Measurements from ENCODE around the gene TFF1.

TFF1 gene

DNA sequence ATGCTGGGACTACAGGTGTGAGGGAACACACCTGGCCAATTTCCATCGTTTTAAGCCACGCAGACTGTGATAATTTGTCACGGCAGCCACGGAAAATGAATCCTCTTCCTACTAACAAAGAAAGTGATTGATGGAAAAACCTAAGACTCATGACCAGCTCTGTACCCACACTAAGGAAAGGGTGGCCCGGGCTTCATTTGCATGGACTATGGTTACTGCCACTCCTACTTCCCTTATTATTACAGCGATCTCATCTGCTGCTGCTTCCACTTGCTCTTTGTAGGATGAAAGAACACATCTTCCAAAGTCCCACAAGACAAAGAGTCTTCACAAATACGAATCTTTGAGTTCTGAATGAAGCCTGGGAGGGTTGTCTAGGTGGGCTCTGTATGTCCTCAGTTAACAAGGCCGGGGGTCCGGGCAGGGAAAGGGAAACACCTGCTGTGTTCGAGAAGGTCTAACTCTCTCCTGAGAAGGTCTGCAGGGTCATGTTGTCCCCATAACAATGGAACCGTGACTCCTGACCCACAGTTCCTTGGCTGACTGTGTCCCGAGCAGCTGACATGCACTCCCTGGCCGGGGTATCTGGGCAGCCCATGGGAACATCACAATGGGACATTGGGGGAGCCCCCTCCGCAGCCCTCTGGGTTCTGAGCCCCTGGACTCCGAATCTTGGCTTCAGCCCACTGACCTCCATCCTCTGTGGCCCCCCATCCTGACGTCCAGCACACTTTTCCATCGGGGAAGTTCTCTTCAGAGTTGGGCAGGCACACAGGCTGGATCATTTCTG, 13.3 kb upstream of the TFF1 start:
- no peak for DNase-seq

DNA sequence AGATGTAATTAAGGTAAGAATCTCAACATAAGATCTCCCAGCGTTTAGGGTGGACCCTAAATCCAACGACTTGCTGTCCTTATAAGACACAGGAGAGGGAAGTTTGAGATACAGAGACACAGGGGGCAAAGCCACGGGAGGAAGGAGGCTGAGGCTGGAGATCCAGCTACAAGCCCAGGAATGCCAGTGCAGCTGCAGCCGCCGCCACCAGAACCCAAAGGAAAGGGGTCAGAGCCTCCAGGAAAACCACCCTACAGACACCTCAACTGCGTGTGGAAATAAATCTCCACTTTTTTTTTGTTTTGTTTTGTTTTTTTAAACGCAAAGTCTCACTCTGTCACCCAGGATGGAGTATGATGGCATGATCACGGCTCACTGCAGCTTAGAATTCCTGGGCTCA, 12.1 kb upstream of the TFF1 start:
- no peak for DNase-seq

DNA sequence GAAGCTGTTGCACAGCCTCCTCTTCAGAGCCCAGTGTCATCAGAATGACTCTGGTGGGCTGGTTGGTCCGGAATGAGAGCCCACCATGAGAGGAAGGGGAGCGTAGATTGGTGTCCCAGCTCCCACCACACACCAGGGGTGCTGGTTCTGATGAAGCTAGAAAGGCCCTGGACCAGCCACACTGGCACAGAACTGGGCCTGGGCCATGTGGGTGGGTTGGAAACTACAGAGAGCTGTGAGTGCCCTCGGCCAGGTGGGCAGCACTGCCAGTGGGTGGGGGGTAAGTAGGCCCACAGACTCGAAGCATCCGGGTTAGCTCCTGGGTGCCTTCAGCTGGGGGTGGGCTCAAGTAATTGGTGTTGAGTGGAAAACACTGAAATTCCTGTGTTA, 11.6 kb upstream of the TFF1 start:
- DNase-seq: no peak

DNA sequence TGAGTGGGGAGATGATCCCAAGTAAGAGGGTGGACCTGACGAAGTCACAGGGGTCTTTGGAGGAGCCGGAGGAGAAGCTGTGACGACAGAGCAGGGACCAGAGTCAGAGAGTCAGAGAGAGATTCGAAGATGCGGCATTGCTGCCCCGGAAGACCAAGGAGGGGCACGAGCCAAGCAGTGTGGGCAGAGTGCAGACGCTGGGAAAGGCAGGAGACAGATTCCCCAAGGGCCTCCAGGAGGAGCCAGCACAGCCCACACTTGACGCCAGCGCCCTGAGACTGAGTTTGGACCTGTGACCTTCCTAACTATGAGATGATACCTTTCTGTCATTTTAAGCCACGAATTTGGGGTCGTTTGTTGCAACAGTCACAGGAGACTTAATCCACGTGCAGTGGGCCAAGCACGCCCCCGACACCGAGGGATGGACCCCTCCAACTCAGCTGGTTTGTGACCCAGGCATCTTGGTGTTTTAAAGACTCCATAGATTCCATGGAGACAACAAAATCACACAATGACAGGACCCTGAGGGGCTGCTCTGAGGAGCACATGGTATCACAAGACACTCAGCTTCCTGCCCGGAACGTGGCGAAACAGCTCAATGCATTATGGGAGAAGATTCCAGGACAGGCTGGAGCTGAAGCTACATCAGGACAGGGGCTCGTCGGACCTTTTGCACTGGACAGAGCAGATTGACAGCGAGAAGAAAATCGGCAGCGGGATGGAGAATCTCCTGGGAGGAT, 11.0 kb upstream of the TFF1 start:
- DNase-seq: no peak

DNA sequence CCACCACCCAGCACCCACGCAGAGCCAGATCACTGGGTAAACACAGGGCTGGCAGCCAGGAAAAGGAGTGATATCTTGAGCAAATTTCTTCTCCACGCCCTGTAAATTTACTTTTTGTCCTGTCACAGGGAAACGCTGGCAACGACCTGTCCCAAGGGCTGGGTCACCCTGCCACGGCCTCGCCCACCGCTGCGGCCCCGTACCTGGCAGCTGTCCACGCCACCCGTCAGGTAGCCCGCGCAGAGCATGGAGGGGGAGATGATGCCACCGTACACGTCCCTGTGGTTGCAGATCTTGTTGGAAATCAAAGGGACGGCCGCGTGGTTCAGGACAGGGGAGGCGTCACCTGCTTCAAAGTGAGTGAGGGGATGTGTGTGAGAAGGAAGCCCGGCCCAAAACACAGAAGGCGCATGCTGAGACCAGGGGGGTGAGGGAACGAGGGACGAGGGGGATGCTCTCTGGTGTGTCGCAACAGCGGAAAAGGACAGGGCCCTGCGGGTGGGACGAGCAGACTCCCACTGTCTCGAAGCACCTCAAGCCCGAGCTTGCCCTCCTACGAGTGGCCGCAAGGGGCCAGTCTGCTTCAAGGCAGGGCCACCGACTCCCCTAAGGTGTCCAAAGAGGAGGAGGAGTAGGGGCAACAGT, 10.1 kb upstream of the TFF1 start:
- DNase-seq: no peak

DNA sequence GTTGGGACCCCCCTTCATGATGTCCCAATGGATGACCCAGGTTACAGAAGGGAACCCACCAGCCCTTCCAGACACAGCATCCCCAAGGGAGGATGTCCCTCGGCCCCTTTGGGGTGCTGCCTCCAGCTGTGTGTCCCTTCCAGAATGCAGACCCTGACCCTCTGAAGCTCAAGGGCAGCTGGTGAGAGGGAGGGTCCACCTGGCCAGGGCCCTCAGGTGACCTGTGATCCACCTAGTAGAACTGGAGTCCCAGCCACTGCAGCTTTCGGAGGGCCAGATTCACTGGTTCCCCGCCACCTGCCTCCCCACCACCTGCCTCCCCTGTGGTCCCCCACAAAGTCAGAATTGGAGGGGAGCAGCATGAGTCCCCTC, 9.6 kb upstream of the TFF1 start:
- no peak for DNase-seq

DNA sequence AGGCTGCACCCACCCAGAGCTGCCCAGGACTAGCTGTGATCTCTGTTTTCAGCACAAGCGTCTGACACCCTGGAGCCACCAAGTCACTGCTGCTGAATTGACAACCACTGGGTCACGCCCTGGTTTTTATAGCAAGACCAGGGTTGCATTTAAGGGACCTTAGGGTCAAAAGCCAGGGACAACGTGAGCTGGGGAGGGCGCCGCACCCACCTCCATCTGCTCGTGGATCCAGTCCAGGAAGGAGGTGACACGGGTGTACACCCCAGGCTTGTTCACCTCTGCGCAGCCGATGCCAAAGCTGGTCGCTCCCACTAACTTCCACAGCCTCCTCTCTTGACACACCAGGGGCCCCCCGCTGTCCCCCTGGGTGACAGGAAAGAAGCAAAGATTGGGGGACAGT, 9.2 kb upstream of the TFF1 start:
- no peak for DNase-seq

DNA sequence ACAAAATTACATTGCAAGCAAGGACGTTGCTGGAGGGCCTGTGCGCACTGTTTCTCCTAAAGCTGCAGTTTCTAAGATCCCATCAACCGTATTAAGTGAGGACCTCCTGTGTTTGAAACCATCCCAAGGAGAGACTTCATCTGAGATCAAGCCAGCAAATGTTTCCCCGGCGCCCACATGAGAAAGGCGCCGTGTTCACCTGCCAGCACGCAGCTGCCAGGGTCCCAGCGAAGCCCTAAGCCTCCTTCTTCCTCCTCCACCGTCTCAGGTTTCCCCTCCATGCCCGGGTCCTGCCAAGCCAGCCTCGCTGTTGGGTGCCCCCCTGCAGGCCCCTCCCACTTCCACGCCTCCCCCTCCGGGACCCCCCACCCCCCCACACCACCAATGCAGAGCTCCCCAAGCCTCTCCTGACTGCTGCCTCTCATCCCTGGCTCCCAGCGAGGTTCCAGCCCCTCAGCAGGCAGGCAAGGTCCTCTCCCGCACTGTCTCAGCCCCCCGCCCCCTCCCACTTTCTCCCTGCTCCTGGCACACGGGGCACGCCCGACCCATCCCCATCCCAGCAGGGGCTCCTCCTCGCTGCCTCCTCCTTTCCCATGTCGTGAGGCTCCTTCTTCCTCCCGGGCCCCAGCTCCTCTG, 8.6 kb upstream of the TFF1 start:
- no peak for DNase-seq

DNA sequence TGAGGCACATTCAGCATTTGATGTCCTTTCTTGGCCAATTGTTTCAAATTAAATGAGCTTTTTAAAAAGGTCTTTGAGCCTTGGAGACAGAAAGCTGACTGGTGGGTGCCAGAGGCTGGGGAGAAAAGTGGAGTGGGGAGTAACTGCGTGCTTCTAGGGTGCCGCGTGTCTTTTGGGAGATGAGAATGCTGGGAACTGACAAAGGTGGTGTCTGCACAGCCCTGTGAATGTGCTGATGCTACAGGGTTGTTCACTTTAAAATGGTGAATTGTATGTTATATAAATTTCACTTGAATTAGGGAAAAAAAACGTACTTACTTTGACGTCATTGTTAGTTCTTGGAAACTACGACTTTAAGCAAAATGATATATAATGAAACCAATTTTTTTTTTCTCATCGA, 8.1 kb upstream of the TFF1 start:
- DNase-seq: no peak

DNA sequence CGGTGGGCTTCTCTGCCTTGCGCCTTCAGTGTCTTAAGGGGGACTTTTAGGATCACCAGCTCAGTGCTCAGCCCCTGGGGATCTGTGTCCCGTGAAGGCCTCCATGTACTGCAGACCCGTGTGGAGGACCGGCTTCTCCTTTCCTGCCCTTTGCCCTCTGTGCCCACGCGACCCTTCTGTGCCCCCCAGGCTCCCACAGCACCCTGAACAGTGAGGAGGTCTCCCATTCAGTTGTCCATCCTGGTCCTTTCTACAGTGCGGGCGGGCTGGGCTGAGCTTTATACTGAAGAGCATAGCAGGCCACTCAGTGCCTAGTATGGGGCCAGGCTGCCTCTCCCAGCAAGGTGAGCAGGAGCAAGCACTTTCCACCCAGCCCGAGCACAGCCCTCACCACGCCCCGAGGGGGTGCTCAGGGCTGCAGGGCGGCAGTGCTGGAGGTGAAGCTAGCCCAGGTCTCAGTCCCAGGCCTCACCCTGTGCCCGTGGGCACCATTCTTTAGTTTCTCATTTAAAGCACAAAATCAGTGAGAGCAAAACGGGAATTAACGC, 7.6 kb upstream of the TFF1 start:
- no peak for DNase-seq

DNA sequence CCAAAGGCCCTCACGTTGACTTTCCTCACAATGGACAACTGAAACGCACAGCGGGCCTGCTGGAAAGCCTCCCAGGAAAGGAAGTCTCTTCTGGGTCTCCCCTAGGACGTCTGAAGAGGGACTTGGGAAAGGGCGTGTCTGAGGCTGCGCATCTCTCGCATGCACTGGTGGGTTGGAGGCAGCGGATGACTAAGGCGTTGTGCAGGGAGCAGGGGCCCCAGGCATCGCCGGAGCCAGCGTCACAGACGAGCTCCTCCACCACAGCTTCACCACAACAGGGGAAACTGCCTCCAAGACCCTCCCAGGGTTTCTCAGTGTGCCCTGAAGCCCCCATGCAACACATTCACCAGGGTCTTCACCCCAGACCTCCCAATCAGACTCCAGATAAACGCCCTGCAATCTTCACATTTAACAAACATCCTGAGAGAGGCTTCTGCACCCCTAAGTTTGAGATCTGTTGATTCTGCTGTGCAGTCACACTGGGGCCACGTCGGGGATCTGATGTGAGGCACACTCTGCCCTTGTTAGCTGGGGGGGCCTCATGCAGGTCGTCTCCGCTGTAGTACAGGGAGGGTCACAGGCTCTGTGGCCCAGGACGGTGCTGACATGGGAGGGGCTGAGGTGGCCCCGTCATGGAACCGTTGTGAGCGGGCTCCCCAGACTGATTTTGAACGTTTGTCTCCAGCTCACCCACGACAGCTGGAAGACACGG, 7.0 kb upstream of the TFF1 start:
- no peak for DNase-seq

DNA sequence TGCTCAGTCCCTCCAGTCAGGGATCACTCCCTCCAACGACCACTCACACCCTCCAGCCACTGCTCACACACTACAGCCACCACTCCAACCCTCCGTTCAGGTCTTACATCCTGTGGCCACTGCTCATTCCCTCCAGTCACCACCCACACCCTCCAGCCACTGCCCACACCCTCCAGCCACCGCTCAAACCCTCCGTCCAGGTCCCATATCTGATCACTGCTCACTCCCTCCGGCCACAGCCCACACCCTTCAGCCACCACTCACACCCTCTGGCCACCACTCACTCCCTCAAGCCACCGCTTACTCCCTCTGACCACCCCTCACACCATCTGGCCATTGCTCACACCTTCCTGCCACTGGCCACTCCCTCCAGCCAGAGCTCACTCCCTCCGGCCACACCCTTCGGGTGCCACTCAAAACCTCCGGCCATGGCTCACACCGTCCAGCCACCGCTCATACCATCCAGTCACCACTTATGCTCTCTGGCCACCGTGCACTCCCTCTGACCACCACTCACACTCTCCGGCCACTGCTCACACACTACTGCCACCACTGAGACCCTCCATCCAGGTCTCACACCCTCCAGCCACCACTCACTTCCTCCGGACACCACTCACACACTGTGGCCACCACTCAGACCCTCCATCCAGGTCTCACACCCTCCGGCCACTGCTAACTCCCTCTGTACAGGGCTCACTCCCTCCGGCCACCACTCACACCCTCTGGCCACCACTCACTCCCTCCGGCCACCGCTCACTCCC, 4.7 kb upstream of the TFF1 start:
- no peak for DNase-seq

DNA sequence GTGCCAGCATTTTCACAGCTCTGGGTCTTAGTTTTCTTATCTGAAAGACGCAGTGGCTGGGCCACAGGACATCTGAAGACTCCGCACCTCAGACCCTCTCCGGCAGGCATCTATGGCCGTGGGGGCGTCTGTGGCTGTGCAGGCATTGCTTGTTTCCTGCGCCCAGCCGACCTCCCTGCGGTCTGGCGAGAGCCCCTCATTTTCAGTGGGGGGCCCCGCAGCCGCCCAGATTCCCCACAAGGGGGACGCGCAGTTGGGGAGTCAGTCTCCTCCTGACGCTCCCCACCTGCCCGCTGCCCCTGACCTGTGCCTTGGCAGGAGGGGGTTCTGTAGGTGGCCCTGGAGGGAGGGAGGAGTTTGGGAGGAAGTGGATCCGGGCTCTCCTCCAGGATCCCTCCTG, 3.5 kb upstream of the TFF1 start:
- DNase-seq: no peak

DNA sequence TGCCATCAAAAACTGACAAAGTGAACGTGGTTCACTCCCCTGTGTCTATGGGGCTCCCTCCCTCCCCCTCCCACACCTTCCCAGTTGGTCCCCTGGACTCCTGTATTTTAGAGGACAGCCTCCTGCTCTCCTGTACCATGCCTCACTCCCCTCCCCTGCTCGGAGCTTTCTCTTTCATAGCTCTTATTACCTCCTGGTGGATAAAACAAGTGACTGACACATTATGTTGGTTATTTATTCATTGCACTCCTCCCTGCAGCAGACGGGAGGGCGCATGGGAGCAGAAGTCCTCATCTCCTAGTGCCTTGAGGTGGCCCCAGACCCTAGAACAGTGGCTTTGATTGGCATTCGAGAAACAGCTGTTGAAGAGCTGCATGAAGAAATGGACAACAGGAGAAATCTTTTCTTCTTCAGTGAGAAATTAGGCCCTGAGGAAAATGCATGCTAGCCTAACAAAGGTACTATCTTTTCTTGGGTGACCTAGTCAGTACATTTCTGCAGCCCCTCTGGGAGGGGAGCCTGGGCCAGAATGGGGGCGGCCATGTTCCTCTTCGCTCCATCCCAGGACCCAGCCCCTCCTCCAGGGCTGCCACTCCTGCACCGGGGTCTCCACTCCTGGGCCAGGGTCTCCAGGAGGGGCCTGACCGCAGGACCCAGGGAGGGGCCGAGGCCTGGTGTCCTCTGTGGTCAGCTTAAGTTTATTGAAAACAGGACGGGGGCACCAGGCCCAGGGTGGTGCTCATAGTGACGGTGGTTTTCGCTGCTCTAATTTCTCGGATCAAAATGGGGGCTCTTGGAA, 1.2 kb upstream of the TFF1 start:
- DNase-seq: no peak

DNA sequence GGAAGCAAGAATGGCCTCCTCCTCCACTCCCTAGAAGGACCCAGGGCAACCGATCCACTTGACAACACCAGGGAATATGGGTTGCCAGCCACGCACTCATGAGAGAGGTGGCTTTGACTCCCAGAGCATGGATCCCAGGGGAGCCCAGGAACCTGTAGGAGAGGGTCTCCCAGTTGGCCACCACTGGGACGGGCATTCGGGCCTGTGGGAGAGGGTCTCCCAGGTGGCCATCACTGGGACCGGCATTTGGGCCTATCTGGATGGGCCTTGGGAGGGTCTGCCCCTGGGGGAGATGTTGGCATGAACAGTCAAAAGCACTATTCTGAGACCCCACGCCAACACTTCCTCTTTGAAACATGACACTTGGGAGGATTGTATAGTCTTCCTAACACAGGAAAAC, 565 bp downstream of the TFF1 start:
- no peak for DNase-seq

DNA sequence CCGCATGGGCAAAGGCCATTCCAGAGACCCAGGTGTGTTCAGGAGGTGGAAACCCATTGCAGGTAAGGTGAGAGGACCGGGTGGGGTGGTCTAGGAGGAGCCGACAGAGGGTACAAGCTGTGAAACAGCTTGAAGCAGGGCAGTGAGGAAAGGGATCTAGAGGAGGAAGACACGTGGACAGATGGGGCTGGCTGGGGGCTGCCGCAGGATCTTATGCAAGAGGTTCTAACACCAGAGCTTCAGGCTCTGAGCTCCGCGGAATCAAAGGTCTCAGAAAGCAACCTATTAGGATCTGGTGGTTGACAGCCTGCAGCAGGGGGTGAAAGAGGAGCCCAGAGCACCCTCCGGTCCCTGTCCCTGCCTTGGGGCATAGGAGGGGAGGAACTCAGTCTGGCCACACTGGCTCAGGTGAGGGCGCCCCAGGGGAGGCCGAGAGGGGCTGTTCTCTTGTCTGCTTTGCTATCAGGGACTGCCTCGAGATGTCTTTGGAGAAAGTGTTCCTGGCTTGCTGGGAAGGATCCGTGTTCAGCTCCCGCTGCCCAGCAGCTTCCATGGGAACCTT, 1.9 kb downstream of the TFF1 start:
- DNase-seq: no peak

DNA sequence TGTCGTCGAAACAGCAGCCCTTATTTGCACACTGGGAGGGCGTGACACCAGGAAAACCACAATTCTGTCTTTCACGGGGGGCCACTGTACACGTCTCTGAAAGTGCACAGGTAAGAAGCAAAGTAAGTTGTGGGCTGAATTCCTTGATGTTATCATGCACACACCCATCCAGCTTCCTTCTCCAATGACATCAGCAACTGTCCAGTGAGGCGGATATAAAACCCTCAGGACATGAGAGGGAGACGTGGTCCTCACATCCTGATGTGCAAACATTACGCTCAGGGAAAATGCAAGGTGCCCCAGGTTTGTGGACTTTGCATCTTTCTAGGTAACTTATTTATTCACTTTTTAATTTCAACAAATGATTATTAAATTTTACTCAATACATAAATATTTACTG, 3.0 kb downstream of the TFF1 start:
- DNase-seq: no peak

DNA sequence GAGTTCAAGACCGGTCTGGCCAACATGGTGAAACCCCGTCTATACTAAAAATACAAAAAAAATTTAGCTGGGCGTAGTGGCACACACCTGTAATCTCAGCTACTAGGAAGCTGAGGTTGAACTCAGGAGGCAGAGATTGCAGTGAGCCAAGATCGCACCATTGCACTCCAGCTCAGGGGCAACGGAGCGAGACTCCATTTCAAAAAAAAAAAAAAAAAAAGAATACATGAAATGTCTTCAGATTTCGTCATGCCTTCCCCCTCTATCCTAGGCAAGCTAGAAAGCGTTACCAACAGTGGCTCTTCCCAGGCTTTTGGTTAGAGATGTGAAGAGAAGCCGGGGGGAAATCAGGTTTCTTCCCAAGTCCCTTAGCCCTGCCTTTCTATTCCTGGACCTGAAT, 3.6 kb downstream of the TFF1 start:
- DNase-seq: no peak

DNA sequence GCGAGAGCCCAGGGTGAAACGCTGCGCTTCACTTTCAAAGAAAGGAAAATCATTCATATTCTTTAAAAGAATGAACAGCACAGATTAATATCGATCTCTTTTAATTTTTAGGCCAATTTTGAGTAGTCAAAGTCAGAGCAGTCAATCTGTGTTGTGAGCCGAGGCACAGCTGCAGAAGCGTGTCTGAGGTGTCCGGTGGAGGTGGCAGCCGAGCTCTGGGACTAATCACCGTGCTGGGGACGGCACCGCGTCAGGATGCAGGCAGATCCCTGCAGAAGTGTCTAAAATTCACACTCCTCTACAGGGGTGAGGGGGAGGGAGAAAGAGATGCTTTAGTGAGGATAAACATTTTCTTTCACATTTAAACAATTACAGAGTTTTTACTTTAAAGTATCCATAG, 4.1 kb downstream of the TFF1 start:
- no peak for DNase-seq

DNA sequence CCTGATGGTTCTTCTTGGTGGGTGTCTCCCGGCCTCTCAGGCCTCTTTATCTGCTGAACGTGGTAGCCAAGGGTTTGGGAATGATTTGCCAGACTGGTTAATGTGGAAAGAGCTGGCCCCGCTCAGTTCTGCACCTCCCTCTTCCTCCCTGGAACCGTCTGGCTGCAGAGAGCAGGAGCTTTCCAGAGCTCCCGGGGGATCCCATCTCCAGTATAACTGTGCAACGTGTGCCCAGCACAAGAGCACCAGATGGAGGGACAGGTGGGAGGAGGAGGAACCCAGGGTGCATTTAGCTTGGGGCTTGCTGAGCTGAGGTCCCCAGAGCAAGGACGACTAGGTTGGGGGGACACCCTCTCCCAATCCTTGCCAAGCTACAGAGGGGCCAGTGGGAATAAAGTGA, 5.0 kb downstream of the TFF1 start:
- DNase-seq: no peak

DNA sequence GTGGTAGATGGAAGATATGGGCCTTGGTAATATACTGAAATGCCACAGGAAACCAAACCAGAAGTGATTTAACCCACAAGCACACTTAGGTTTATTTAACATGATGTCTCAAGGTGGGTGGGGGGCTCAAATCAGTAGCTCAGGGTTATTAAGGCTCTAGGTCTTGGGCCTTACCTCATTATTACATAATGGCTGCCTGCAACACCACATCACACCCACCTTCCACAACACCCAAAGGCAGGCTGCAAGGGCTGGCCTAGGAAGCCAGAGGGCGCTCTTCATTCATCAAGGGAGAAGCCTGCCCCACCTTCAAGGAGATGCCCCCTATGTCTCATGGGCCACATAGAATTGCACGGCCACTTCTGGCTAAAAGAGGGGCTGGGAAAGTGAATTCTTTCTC, 6.0 kb downstream of the TFF1 start:
- no peak for DNase-seq

Measured in central memory CD4-positive, alpha-beta T cell (primary cell).